Putamen (tissue), 1 donor: ENCODE data around the gene CTDSP2.
"Not testable (repeated sequence)": the region's sequence is repeated elsewhere in the genome, so short reads cannot be mapped to it uniquely, and the experiment has no call there.

Experiments used
- DNase-seq: peaks from one replicate; pipeline ENCODE4 v3.0.0-alpha.2; 2016; ENCODE audit warnings: low spot score

The CTDSP2 gene

DNA sequence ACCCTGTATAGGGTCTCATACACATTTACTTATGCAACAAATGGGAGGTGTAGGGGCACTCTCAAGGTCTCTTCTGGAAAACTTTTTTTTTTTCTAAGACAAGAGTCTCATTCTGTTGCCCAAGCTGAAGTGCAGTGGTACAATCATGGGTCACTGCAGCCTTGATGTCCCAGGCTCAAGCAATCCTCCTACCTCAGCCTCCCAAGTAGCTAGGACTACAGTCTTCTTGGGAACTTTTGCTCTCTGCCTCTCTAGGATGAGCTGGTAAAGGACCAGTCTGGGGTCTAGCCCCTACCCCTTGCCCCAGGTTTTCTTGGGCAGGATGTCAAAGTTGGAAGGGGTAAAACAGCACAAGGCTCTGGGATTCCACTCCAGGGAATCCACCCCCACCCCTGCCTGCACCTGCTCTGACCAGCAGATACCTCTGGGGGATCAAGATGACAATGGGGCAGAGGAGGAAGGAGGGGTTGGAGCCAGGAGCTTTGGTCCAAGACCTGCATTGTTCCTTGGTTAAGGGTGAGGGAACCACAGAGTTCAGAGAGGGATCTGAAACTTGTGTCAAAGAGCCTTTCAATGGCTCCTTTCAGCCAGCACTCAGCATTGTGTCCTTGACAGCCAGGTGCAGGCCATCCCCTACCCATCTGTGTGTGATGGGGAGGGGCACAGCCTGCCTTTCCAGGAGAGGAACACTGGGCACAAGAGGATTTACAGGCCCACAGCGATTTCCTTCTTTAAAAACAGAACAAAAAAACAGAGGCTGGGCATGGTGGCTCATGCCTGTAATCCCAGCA is 12.2 kb downstream of the CTDSP2 start:
- no peak for DNase-seq

- DNase-seq, result no peak
Measured at GRCh38 chr12:57833672-57834071, 12.9 kb downstream of the CTDSP2 start.

GRCh38 chr12:57832966-57833365 is 13.6 kb downstream of the CTDSP2 start:
- DNase-seq, result no peak

DNA sequence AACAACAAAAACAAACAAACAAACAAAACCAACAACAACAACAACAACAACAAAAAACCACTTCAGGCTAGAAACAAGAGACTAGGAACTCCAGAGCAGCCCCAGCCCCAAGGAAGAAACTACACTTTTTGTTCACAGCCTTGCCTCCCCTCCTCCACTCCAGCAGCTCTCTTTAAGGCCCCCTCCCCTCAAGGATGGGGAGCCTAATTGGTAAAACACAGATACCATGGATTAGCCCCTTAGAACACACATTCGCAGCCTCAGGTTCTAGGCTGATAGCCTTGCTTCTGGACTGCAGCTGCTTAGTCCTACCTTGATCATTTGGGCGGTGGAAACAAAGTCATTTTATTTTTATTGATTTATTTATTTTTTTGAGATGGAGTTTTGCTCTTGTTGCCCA is 16.1 kb downstream of the CTDSP2 start:
- DNase-seq, result no peak

GRCh38 chr12:57829025-57829777 is 17.3 kb downstream of the CTDSP2 start:
- DNase-seq, result no peak

- no peak for DNase-seq
Measured at GRCh38 chr12:57826966-57827365, 19.6 kb downstream of the CTDSP2 start.

GRCh38 chr12:57826400-57826799 is 20.1 kb downstream of the CTDSP2 start:
- DNase-seq, result no peak

GRCh38 chr12:57825451-57825850 is 21.1 kb downstream of the CTDSP2 start:
- no peak for DNase-seq

- no peak for DNase-seq
Measured at GRCh38 chr12:57823908-57824640, 22.5 kb downstream of the CTDSP2 start.

- DNase-seq, result no peak
Measured at GRCh38 chr12:57823131-57823907, 23.2 kb downstream of the CTDSP2 start.

DNA sequence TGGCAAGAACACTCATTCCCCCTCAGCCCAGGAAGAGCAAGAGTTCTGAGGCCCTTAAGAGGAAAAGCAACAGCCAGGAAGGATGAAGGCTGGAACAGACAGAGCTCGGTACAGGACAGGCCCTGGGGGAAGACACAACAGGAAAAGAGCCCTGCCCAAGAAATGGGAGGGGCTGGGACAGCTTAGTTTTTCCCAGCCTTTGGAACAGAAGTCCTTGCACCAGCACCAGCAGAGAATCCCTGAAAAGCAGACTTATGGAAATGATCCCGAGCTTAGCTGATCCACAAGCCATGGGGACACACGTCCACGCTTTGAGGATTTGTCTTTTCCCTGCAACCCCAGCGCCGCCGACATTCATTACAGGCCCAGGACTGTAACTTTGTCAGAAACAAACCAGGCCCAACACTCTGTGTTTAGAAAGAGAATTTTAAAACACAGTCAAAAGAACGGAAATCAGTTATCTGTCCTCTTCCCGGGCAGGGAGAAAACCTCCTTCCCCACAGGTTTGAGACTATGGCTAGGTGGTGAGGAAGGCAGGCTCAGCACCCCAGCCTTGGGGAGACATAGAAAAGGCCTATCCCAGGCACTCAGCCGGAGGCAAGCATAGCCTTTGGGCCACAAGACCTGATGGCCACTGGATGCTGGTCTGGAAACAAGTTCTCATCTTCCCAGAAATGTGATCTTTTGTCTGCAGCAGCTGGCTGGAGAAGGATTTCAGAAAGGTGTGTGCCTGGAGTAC is 24.0 kb downstream of the CTDSP2 start:
- DNase-seq, result no peak

DNA sequence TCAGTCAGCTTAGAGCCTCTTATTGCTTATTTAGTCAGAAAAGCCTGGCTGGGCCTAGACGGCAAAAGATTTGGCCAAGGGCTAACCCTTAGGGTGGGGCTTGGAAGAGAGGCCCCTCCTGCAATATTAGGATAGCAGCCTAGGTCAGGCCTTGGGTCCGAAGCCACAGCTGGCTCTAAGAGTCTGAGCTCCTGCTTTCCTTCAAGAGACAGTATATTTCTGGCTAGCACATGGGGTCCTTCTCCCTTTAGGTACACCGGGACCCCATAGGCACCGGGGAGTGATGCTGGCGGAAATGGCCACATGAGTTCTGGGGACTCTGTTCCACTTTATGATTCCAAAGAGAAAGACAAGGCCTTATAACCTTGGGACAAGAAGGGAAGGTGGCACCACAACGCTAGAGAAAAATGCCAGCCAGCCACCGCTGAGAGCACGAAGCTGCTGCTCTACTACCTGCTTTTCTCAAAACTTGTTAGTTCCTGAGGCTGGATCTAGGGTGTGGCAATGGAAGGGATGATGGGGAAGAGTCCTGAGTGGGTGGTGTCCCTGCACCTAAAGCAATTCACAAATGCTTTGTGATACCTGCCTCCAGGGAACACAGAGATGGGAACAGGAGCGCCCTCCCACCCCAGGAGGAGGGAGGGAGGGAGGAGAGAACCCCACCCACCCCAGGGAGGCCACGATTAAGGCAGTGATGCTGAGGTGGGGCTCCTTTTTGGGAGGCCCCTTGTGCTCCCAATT is 24.9 kb downstream of the CTDSP2 start:
- DNase-seq, result peak; percentile 68

GRCh38 chr12:57821015-57821414 is 25.5 kb downstream of the CTDSP2 start:
- DNase-seq, result not testable (repeated sequence)

- DNase-seq, result not testable (repeated sequence)
Measured at GRCh38 chr12:57820119-57820518, 26.4 kb downstream of the CTDSP2 start.

GRCh38 chr12:57817990-57818331 is 28.6 kb downstream of the CTDSP2 start:
- DNase-seq, result not testable (repeated sequence)

DNA sequence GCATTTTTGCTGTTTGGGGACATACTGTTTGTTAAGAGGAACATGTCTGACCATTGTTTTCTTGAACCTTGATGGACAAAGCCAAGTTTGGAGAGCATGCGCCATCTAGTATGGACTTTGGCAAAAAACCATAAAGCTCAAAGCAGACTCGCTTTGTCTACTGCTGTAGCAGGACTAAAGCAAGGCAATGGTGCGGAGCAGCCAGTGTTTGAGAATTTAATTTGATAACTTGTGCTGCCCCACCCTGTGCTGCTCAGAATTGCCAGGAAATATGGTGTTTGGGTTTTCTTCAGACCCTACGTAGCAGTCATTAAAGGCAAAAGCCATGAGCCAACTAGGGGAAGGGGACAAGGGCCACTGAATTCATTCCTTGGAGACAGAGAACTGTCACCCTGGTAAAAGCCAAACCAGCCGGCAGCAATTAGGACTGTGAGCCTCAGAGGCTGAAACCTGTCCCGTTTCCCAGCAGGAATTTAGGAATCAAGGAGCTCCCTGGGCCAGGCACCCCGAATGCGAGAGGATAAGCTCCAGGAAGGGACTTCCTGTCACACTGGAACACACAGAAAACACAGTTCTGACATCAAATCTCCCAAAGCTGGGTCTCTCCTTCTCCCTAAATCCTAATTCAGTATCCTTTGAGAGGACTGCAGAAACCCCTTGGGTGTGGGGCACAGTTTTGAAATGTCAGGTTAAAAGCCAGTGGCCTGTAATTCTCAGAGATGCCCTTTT is 29.1 kb downstream of the CTDSP2 start:
- no peak for DNase-seq

GRCh38 chr12:57816855-57817151 is 29.7 kb downstream of the CTDSP2 start:
- no peak for DNase-seq

DNA sequence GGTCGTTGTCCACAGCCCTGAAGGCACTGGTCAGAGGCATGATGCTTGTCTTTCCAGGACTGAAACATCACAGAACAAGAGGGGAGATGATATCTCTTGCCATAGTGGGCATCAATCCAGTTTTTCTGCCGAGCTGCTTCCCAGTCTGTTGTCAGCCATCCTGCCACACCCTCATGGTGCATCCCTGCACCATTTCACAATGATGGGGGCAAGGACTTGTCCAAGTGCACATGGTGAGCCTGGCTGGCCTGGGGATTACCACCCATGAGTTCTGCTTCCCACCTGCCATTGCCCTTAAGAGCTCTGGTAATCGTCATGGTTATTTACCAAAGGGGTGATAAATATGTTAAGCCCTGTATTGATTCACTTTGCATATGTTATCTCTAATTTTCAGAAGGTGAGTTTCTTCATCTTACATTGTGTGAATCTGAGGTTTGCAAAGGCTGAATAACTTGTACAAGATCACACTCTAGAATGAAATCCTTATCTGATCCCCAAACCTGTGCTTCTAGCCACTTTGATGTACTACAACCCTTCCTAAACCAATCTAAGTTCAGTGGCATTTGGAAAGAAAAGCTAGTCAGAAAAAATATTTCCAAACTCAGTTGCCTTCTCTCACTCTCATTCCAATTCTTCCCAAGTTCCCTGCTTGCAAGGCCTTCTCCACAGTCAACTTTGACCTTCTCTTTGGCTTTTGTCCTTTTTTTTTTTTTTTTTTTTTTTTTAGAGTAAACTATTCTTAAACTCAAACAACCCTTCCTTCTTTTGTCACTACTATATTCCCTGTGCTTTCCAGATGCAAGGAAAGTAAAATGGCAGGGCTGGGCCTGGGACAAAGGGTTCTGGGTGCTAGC is 30.3 kb downstream of the CTDSP2 start:
- no peak for DNase-seq
